IPS DF 6.9 (cell line): ENCODE measurements around the gene PLEKHA7.
A peak's percentile ranks its signal among the peaks of the same experiment; 100 is the strongest.
"Not testable (repeated sequence)": the region's sequence is repeated elsewhere in the genome, so short reads cannot be mapped to it uniquely, and the experiment has no call there.

Experiments used
- DNase-seq: peaks from one replicate; pipeline ENCODE4 v3.0.0-alpha.2; 2013; ENCODE audit warnings: low read depth, low spot score
- H3K27ac ChIP-seq: one replicate; pipeline ENCODE4 v1.5.1; 2013; ENCODE audit warnings: low read length, control low read depth
- H3K27me3 ChIP-seq: 2 replicates; pipeline ENCODE4 v1.6.1; 2013; ENCODE audit warnings: mild to moderate bottlenecking, low read length; ENCODE audit not compliant: control insufficient read depth, insufficient read depth
- H3K36me3 ChIP-seq: 2 replicates; pipeline ENCODE4 v1.6.1; 2013; ENCODE audit warnings: low read length; ENCODE audit not compliant: control insufficient read depth, insufficient read depth
- H3K4me1 ChIP-seq: 2 replicates; pipeline ENCODE4 v1.6.1; 2013; ENCODE audit warnings: low read length; ENCODE audit not compliant: control insufficient read depth, insufficient read depth
- H3K4me3 ChIP-seq: 2 replicates; pipeline ENCODE4 v1.5.1; 2013; ENCODE audit warnings: mild to moderate bottlenecking, low read length
- H3K9me3 ChIP-seq: 2 replicates; pipeline ENCODE4 v1.6.1; 2013; ENCODE audit warnings: low read length, inconsistent platforms; ENCODE audit not compliant: control insufficient read depth, insufficient read depth
- WGBS: extraction: QIAGEN DNeasy Blood & Tissue Kit; methylation state at CpG from one replicate; pipeline ENCODE4 v1.1.7; 2013; ENCODE audit warnings: mixed read lengths, missing lambda C conversion rate; ENCODE audit not compliant: insufficient read length, insufficient coverage; 5-methylcytosine and 5-hydroxymethylcytosine counted together

PLEKHA7 gene

DNA sequence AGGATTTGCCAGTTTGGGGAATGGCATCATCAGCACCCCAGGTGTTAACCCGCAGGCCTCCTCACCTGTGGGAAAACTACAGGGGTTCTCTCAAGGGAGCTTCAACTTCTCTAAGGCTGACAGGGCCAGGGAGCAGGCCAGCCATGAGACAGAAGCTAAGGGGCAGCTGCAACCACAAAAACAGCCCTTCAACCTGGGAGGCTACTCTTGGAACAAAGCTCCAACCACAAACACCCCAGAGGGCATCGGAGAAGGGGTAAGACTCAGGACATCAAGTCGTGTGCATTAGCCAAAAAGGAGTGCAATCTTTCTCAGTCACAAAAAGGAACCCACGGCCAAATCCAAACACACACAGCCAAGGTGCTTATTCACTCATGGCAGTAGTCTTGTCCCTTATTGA is 103.0 kb downstream of the PLEKHA7 start:
- H3K27ac ChIP-seq = no peak overlapping the region
- no peak overlapping the region for H3K4me3 ChIP-seq
- no peaks in the 10 kb centered on the region for H3K36me3 ChIP-seq
- H3K9me3 ChIP-seq = no peaks in the 10 kb centered on the region
- no peak for DNase-seq
- no CpG with 5 or more reads among the region's 4 CpGs for WGBS
- H3K4me1 ChIP-seq = peaks cover 4% of the 10 kb centered on the region; the same call in 1 of the 2 replicates
- H3K27me3 ChIP-seq = no peaks in the 10 kb centered on the region

DNA sequence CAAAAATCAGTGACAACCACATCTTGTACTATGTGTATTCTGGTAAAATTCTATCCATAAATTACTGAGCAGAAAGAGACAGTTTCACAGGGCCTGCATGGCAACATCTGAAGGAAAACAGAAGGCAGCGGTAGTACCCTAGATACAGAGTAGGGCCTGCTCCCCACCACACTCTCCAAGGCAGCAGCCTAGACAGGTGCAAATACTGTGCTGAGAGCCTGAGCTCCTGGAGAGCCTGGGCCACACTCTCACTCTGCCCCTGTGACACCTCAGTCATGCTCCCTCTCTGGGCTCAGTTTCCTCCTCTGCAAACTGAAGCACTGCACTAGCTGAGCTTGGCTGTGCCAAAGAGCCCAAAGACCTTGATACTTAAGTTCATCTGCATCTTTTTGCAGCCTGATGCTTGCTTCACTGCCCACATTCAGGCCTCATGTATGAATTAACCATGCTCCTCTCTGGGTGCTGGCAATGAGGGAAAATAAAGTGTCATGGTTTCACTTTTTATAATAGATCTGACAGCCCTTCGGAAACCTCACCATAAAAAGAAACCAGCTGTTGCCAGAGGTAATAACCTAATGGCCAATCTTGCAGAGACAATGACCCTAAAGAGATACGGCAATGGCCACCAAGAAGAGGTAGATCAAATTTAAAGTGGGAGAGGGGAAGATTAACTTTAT is 104.7 kb downstream of the PLEKHA7 start:
- WGBS = no CpG with 5 or more reads among the region's 3 CpGs
- Histone ChIP-seq H3K36me3 (no peaks in the 10 kb centered on the region), H3K4me1 (peaks cover 4% of the 10 kb centered on the region; the same call in 1 of the 2 replicates), H3K4me3 (no peak overlapping the region), H3K27ac (no peak overlapping the region), H3K27me3 (no peaks in the 10 kb centered on the region), H3K9me3 (no peaks in the 10 kb centered on the region)
- no peak for DNase-seq

GRCh38 chr11:16905375-16905774 is 108.8 kb downstream of the PLEKHA7 start:
- Histone ChIP-seq H3K9me3 (no peaks in the 10 kb centered on the region), H3K4me3 (no peak overlapping the region), H3K27me3 (no peaks in the 10 kb centered on the region), H3K27ac (no peak overlapping the region), H3K4me1 (no peaks in the 10 kb centered on the region), H3K36me3 (no peaks in the 10 kb centered on the region)
- no CpG with 5 or more reads among the region's 1 CpG for WGBS
- DNase-seq = no peak

- H3K27ac ChIP-seq, H3K27me3 ChIP-seq: not testable (repeated sequence)
These were observed 109.5 kb downstream of the PLEKHA7 start for GRCh38 chr11:16904761-16905160.

GRCh38 chr11:16902781-16903378 is 111.3 kb downstream of the PLEKHA7 start:
- no peaks in the 10 kb centered on the region for H3K27me3 ChIP-seq
- peaks cover 2% of the 10 kb centered on the region; the same call in 1 of the 2 replicates for H3K4me1 ChIP-seq
- WGBS = no CpG with 5 or more reads among the region's 2 CpGs
- H3K9me3 ChIP-seq = no peaks in the 10 kb centered on the region
- no peak overlapping the region for H3K4me3 ChIP-seq
- H3K27ac ChIP-seq = no peak overlapping the region
- no peaks in the 10 kb centered on the region for H3K36me3 ChIP-seq
- no peak for DNase-seq

More at GRCh38 chr11:16904761-16905160, 109.5 kb downstream of the PLEKHA7 start:
- no CpG with 5 or more reads among the region's 2 CpGs for WGBS
- DNase-seq, H3K4me1 ChIP-seq, H3K4me3 ChIP-seq, H3K9me3 ChIP-seq, H3K36me3 ChIP-seq: not testable (repeated sequence)

- no CpG with 5 or more reads among the region's 6 CpGs for WGBS
- Histone ChIP-seq H3K27me3 (no peaks in the 10 kb centered on the region), H3K9me3 (no peaks in the 10 kb centered on the region), H3K36me3 (no peaks in the 10 kb centered on the region), H3K4me1 (peaks cover 2% of the 10 kb centered on the region; the same call in 1 of the 2 replicates), H3K4me3 (no peak overlapping the region), H3K27ac (no peak overlapping the region)
- no peak for DNase-seq
These were observed 112.0 kb downstream of the PLEKHA7 start for GRCh38 chr11:16902182-16902581.

- H3K36me3 ChIP-seq = no peaks in the 10 kb centered on the region
- no peak for DNase-seq
- H3K4me1 ChIP-seq = peaks cover 4% of the 10 kb centered on the region; the same call in 1 of the 2 replicates
- no peak overlapping the region for H3K27ac ChIP-seq
- no peaks in the 10 kb centered on the region for H3K27me3 ChIP-seq
- H3K9me3 ChIP-seq = no peaks in the 10 kb centered on the region
- H3K4me3 ChIP-seq = no peak overlapping the region
These were observed 113.7 kb downstream of the PLEKHA7 start for GRCh38 chr11:16900491-16900890.

GRCh38 chr11:16899708-16900303 is 114.4 kb downstream of the PLEKHA7 start:
- no peaks in the 10 kb centered on the region for H3K9me3 ChIP-seq
- no peak for DNase-seq
- H3K27me3 ChIP-seq = no peaks in the 10 kb centered on the region
- peaks cover 4% of the 10 kb centered on the region; the same call in 1 of the 2 replicates for H3K4me1 ChIP-seq
- H3K36me3 ChIP-seq = no peaks in the 10 kb centered on the region
- no peak overlapping the region for H3K27ac ChIP-seq
- no peak overlapping the region for H3K4me3 ChIP-seq

- peaks cover 4% of the 10 kb centered on the region; the same call in 1 of the 2 replicates for H3K4me1 ChIP-seq
- no peaks in the 10 kb centered on the region for H3K9me3 ChIP-seq
- H3K36me3 ChIP-seq = no peaks in the 10 kb centered on the region
- no peaks in the 10 kb centered on the region for H3K27me3 ChIP-seq
- no peak overlapping the region for H3K27ac ChIP-seq
- DNase-seq = no peak
- WGBS = no CpG with 5 or more reads among the region's 1 CpG
- no peak overlapping the region for H3K4me3 ChIP-seq
These were observed 115.8 kb downstream of the PLEKHA7 start for GRCh38 chr11:16898274-16898985.

DNA sequence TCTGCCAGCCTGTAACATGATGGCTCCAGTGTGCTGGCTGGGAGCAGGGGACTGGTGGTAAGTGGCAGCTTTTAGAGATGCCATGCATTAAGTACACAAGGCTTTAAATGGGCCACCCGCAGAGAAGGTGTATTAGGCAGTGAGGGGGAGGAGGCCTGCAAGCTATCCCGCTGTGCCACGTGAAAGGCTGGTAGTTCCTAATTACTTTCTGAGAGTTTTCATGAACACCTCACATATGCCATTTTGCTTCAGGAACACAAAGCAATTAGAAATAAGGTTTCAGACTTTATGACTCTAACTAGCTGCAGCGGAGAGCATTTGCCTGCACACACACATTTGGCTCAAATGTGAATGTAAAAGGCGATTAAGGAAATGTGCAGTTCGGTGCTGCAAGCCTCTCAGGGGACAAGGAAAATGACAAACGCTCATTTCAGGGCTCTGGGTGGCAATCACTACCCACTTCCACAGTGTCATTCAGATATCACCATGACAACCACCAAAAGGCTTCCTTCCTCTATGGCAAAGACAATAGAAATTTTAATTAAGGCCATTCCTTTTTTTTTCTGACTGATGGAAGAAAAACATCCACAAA is 116.6 kb downstream of the PLEKHA7 start:
- no CpG with 5 or more reads among the region's 7 CpGs for WGBS
- no peaks in the 10 kb centered on the region for H3K36me3 ChIP-seq
- peak; percentile 58 for DNase-seq
- H3K27ac ChIP-seq = no peak overlapping the region
- H3K9me3 ChIP-seq = no peaks in the 10 kb centered on the region
- peaks cover 4% of the 10 kb centered on the region; the same call in 1 of the 2 replicates for H3K4me1 ChIP-seq
- no peak overlapping the region for H3K4me3 ChIP-seq
- H3K27me3 ChIP-seq = no peaks in the 10 kb centered on the region
